Activated CD4-positive, alpha-beta T cell treated with anti-CD3 and anti-CD28 coated beads, Interleukin-2, amount 10 ng/mL, durations not matched to agents 24 days and 14 days (primary cell): ENCODE measurements around the gene LCE1A. TPM values are rescaled to one million over a fixed set of nuclear protein-coding genes. Genes with fewer than 3 reads are reported as not detected.

ENCODE experiments used
- total RNA-seq: library from RNA; stranded (reverse); gene quantifications from 2 replicates; pipeline ENCODE4 v1.2.3, GENCODE V29; 2022

Gene LCE1A
- total RNA-seq, 1 donor from 2014 or later = not detected

Other genes with a start within 250 kb of the LCE1A start
- not detected in 2 replicates for gene LCE3D, start 247.0 kb upstream of the LCE1A start, total RNA-seq
- gene LCE3C, start 227.2 kb upstream of the LCE1A start, total RNA-seq = not detected in 2 replicates
- gene LCE3B, start 213.7 kb upstream of the LCE1A start, total RNA-seq = not detected in 2 replicates
- not detected in 2 replicates for gene LCE3A, start 204.4 kb upstream of the LCE1A start, total RNA-seq
- not detected in 2 replicates for gene LCE2D, start 164.1 kb upstream of the LCE1A start, total RNA-seq
- not detected in 2 replicates for gene LCE2C, start 152.2 kb upstream of the LCE1A start, total RNA-seq
- not detected in 2 replicates for gene LCE2B, start 141.3 kb upstream of the LCE1A start, total RNA-seq
- not detected in 2 replicates for gene LCE2A, start 129.1 kb upstream of the LCE1A start, total RNA-seq
- gene LCE4A, start 119.3 kb upstream of the LCE1A start, total RNA-seq = not detected in 2 replicates
- gene KPRP, start 69.4 kb upstream of the LCE1A start, total RNA-seq = not detected in 2 replicates
- gene LCE1F, start 52.3 kb upstream of the LCE1A start, total RNA-seq = not detected in 2 replicates
- gene LCE1E, start 41.2 kb upstream of the LCE1A start, total RNA-seq = not detected in 2 replicates
- not detected in 2 replicates for gene LCE1D, start 30.8 kb upstream of the LCE1A start, total RNA-seq
- not detected in 2 replicates for gene LCE1C, start 20.8 kb upstream of the LCE1A start, total RNA-seq
- gene LCE1B, start 15.5 kb upstream of the LCE1A start, total RNA-seq = not detected in 2 replicates
- not detected in 2 replicates for gene LCE6A, start 15.4 kb downstream of the LCE1A start, total RNA-seq
- not detected in 2 replicates for gene LCE7A, start 32.5 kb downstream of the LCE1A start, total RNA-seq
- not detected in 2 replicates for gene SMCP, start 50.8 kb downstream of the LCE1A start, total RNA-seq
- not detected in 2 replicates for gene IVL, start 81.1 kb downstream of the LCE1A start, total RNA-seq
- gene SPRR5, start 119.7 kb downstream of the LCE1A start, total RNA-seq = not detected in 2 replicates
- not detected in 2 replicates for gene SPRR4, start 143.2 kb downstream of the LCE1A start, total RNA-seq
- gene SPRR1A, start 156.6 kb downstream of the LCE1A start, total RNA-seq = not detected in 2 replicates
- not detected in 2 replicates for gene SPRR3, start 174.3 kb downstream of the LCE1A start, total RNA-seq
- not detected in 2 replicates for gene SPRR1B, start 203.7 kb downstream of the LCE1A start, total RNA-seq
- gene SPRR2D, start 213.6 kb downstream of the LCE1A start, total RNA-seq = not detected in 2 replicates
- gene SPRR2A, start 230.0 kb downstream of the LCE1A start, total RNA-seq = not detected in 2 replicates
- not detected in 2 replicates for gene SPRR2B, start 244.1 kb downstream of the LCE1A start, total RNA-seq